HTERT RPE-1 (cell line): ENCODE measurements around the gene POLDIP2.

Experiments
- in situ Hi-C: fragments of 300-500 bp; cut with MboI; formaldehyde crosslinking; loops from 4 replicates; pipeline ENCODE4 v1.14.3; 2020; ENCODE audit warnings: low sequenced_read_pairs

The POLDIP2 gene

GRCh38 chr17:28367641-28368305 is 10.4 kb upstream of the POLDIP2 start:
- in situ Hi-C loops, result no loop called here

- in situ Hi-C loops, result no loop called here
Observed at GRCh38 chr17:28366605-28367004, 9.3 kb upstream of the POLDIP2 start.

GRCh38 chr17:28365487-28365886 is 8.2 kb upstream of the POLDIP2 start:
- in situ Hi-C loops, result no loop called here

GRCh38 chr17:28364665-28365363 is 7.5 kb upstream of the POLDIP2 start, which contains the start of gene SEBOX:
TSS of gene SEBOX (minus strand) at chr17:28365199. CDS start at chr17:28365151, 48 bp downstream.
- in situ Hi-C loops, result no loop called here

GRCh38 chr17:28363776-28364650 is 6.7 kb upstream of the POLDIP2 start:
- in situ Hi-C loops, result no loop called here

GRCh38 chr17:28363186-28363585 is 5.9 kb upstream of the POLDIP2 start:
- in situ Hi-C loops, result no loop called here

- in situ Hi-C loops, result no loop called here
Observed at GRCh38 chr17:28357901-28358197, 522 bp upstream of the POLDIP2 start.

GRCh38 chr17:28350271-28350670 is 7.1 kb downstream of the POLDIP2 start:
- in situ Hi-C loops, result no loop called here

- in situ Hi-C loops, result no loop called here
Observed at GRCh38 chr17:28348979-28349378, 8.3 kb downstream of the POLDIP2 start.

- in situ Hi-C loops, result no loop called here
Observed at GRCh38 chr17:28347261-28347891, 10.0 kb downstream of the POLDIP2 start.

GRCh38 chr17:28346746-28347246 is 10.5 kb downstream of the POLDIP2 start:
- in situ Hi-C loops, result no loop called here

- in situ Hi-C loops, result no loop called here
Observed at GRCh38 chr17:28346199-28346580, 11.1 kb downstream of the POLDIP2 start.

- in situ Hi-C loops, result no loop called here
Observed at GRCh38 chr17:28345419-28346198, 11.7 kb downstream of the POLDIP2 start.

- in situ Hi-C loops, result no loop called here
Observed at GRCh38 chr17:28344435-28344901, 12.9 kb downstream of the POLDIP2 start.

GRCh38 chr17:28344011-28344410 is 13.3 kb downstream of the POLDIP2 start:
- in situ Hi-C loops, result no loop called here

GRCh38 chr17:28343491-28343932 is 13.8 kb downstream of the POLDIP2 start:
- in situ Hi-C loops, result no loop called here

- in situ Hi-C loops, result no loop called here
Observed at GRCh38 chr17:28342313-28342712, 15.0 kb downstream of the POLDIP2 start.

- in situ Hi-C loops, result no loop called here
Observed at GRCh38 chr17:28341516-28341915, 15.8 kb downstream of the POLDIP2 start.

GRCh38 chr17:28340374-28340773 is 17.0 kb downstream of the POLDIP2 start:
- in situ Hi-C loops, result no loop called here

GRCh38 chr17:28339431-28339830 is 17.9 kb downstream of the POLDIP2 start:
- in situ Hi-C loops, result no loop called here
